HEK293T (cell line): ENCODE results near the gene ZNF558.

Source experiments
- BHLHE40 ChIP-seq: fragments of 450-650 bp; IDR thresholded peaks from 2 replicates; pipeline ENCODE4 v1.6.1; 2016; ENCODE audit warnings: mild to moderate bottlenecking, moderate library complexity, borderline replicate concordance
- FOXM1 ChIP-seq: fragments of 450-650 bp; IDR thresholded peaks from 2 replicates; pipeline ENCODE4 v1.6.1; 2017; ENCODE audit warnings: mild to moderate bottlenecking, borderline replicate concordance

GRCh38 chr19:8849232-8849631, 17.1 kb upstream of the ZNF558 start:
- no peak for TF ChIP-seq FOXM1
- TF ChIP-seq BHLHE40: no peak
